ENCODE results near the gene IRX4.
"Not testable (repeated sequence)": the region's sequence is repeated elsewhere in the genome, so short reads cannot be mapped to it uniquely, and the experiment has no call there.

IRX4 gene

GRCh38 chr5:1856596-1857255, 26.0 kb downstream of the IRX4 start:
- DNase-seq (ENCODE audit: low spot score), result no peak

DNA sequence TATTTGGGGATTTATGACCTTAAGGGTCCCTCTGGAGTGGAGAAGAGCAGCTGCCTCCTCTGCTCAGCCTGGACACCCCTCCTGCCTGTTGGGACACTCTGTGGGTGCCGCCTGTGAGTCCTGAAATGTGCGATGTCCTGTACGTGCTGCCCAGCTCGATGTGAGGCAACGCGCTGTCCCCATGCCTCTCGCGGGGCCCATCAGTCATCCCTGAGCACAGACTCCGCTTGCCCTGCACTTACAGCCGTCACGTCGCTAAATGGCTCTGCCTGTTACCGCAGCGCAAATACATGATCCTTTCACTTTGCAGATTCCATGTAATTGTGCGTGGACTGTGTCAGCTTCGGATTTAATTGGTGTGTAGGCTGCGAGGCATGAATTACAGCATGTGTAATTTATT, 27.1 kb downstream of the IRX4 start:
- no peak for DNase-seq (ENCODE audit: low spot score)

DNA sequence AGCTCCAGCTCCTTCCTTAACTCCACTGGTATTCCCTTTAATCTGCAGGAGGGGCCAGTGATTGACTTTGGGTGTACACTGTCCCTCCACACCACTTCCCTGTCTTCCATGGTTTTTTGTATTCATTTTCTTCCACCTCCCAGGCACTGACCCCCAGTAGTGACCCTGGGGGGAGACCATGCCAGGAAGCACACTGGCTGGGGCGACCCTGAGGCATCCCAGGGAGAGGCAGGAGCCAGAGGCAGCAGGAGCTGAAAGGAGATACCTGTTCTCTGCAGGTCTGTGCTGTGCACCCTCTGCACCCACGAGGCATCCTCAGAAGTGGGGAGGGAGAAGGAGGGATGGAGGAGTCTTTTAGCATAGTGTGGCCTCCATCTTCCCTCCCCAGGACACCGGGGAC, 27.6 kb downstream of the IRX4 start:
- no peak for DNase-seq (ENCODE audit: low spot score)

DNA sequence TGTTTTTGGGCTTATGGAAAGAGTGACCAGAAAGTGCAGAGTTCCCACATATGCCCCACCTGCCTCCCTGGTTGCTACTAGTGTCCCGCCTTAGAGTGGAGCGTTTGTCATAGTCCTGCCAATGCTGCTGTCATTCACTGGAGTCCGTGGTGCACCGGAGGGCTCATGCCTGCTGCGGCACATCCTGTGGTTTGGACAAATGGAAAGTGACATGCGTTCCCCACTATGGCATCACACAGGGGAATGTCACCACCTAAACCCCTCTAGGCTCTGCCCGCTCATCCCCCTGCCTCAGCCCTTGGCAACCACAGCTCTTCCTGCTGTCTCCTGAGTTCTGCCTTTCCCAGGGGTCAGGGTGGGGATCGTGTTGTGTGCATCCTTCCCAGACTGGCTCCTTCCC, 29.2 kb downstream of the IRX4 start:
- no peak for DNase-seq (ENCODE audit: low spot score)

- DNase-seq (ENCODE audit: low spot score), result no peak
Measured at GRCh38 chr5:1852324-1852947, 30.3 kb downstream of the IRX4 start.

GRCh38 chr5:1851290-1851934, 31.3 kb downstream of the IRX4 start:
- DNase-seq (ENCODE audit: low spot score), result no peak

- no peak for DNase-seq (ENCODE audit: low spot score)
Measured at GRCh38 chr5:1850324-1851154, 32.2 kb downstream of the IRX4 start.

GRCh38 chr5:1847611-1848010, 35.1 kb downstream of the IRX4 start:
- no peak for DNase-seq (ENCODE audit: low spot score)

DNA sequence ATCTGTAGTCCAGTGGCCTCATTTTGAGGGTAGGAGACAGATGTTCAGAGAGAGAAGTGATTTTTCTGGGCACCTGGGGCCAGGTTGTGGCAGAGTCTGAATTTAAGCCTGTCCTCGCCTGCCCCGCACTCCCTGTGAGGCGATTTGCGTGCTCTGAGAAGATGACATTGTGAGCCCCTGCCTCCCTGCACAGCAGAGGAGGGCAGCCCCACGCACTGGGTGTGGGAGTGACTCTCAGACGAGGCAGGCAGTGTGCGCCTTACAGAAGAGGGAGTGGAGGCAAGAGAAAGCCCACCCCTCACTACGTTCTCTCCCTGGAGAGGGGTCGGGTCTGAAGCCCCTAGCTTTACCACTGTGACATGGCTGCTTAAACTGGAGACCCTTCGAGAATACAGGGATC, 35.7 kb downstream of the IRX4 start:
- DNase-seq (ENCODE audit: low spot score), result no peak

DNA sequence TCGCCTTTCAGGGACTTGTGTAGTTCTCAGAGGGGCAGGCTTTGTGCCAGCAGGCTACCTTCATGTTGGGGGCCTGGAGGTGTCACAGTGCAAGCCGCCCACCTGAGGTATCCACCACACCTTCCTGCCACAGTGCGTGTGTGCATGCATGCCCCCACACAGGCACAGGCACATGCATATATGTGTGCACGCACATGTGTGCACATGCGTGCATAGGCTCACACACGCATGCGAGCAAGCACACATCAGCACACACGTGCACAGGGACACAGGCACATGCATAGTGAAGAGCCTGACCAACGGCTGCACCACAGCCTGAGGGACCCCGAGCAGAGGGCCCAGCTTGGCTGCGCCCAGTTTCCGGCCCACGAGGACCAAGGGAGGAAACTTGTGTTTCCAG, 36.1 kb downstream of the IRX4 start:
- DNase-seq (ENCODE audit: low spot score), result no peak

DNA sequence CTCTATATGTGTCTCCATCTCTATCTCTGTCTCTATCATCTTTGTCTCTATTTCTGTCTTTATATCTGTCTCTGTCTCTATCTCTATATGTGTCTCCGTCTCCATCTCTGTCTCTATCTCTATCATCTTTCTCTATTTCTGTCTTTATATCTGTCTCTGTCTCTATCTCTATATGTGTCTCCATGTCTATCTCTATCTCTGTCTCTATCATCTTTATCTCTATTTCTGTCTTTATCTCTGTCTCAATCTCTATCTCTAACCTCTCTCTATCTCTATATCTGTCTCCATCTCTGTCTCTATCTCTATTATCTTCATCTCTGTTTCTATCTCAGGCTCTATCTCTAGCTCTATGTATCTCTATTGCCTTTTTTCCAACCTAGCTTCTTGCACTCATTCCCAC, 37.0 kb downstream of the IRX4 start:
- no peak for DNase-seq (ENCODE audit: low spot score)

DNA sequence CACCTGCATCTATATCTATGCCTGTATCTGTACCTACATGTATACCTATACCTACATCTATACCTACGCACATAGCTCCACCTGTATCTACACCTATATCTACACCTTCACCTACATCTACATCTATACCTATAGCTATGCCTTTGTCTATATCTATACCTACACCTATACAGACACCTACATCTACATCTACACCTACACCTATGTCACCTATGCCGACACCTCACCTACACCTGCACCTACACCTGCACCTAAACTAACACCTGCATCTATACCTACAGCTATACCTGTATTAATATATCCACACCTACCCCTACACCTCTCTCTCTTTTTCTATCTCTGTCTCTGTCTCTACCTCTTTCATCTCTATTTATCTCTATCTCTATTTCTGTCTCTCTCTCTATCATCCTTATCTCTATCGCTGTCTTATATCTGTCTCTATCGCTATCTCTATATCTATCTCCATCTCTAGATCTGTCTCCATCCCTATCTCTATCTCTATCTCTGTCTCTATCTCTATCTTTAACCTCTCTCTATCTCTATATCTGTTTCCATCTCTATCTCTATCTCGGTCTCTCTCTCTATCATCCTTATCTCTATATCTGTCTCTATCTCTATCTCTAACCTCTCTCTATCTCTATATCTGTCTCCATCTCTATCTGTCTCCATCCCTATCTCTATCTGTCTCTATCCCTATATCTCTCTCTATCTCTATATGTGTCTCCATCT, 37.9 kb downstream of the IRX4 start:
- no peak for DNase-seq (ENCODE audit: low spot score)

DNA sequence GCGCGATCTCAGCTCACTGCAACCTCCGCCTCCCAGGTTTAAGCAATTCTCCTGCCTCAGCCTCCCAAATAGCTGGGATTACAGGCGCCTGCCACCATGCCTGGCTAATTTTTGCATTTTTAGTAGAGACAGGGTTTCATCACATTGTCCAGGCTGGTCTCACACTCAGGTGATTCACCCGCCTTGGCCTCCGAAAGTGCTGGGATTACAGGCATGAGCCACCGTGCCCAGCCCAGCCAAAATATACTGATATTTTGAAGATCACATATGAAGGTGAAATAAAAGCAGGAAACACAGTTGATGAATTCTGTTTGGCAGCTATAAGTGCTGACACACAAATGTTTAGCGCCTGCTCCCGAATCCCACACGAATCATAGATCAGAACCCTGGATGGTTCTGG, 39.0 kb downstream of the IRX4 start:
- not testable (repeated sequence) for DNase-seq (ENCODE audit: low spot score)

GRCh38 chr5:1842004-1842819, 40.5 kb downstream of the IRX4 start:
- DNase-seq (ENCODE audit: low spot score), result no peak

DNA sequence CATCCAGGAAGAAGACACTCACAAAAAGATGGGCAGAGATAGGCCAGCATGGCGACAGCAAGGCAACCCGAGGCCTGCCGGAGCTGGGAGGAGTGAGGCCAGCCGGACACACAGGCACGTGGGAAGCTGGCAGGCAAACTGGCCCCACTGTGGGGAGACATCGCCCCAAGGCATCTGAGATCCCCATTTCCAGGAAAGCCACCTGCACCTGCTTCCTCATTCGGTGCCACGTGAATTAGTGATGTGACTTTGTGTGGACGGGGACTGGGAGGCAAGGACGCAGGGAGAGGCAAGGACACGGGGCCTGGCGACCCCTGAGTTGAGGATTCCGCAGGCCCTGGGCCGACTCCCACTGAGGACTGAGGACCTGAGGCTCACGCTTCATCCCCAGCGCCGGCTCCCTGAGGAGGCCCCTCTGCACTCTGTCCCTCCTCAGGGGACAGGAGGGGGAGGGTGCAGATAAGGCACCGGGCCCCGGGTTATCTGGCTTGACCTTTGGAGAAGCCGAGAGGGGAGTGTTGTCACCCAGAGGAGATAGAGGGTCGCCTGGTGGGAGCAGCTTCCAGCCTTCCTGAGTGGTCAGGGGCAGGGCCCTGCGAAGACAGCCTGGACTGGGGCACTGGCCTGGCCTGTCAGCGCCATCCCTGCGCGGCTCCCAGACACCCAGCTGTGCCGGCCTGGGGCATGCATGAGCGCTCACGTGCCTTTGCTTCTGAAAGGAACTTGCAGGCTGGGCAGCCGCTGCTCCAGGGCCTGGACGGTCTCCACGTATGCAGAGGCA, 41.8 kb downstream of the IRX4 start:
- no peak for DNase-seq (ENCODE audit: low spot score)

GRCh38 chr5:1840071-1840547, 42.6 kb downstream of the IRX4 start:
- DNase-seq (ENCODE audit: low spot score), result no peak

GRCh38 chr5:1838013-1838412, 44.7 kb downstream of the IRX4 start:
- no peak for DNase-seq (ENCODE audit: low spot score)

DNA sequence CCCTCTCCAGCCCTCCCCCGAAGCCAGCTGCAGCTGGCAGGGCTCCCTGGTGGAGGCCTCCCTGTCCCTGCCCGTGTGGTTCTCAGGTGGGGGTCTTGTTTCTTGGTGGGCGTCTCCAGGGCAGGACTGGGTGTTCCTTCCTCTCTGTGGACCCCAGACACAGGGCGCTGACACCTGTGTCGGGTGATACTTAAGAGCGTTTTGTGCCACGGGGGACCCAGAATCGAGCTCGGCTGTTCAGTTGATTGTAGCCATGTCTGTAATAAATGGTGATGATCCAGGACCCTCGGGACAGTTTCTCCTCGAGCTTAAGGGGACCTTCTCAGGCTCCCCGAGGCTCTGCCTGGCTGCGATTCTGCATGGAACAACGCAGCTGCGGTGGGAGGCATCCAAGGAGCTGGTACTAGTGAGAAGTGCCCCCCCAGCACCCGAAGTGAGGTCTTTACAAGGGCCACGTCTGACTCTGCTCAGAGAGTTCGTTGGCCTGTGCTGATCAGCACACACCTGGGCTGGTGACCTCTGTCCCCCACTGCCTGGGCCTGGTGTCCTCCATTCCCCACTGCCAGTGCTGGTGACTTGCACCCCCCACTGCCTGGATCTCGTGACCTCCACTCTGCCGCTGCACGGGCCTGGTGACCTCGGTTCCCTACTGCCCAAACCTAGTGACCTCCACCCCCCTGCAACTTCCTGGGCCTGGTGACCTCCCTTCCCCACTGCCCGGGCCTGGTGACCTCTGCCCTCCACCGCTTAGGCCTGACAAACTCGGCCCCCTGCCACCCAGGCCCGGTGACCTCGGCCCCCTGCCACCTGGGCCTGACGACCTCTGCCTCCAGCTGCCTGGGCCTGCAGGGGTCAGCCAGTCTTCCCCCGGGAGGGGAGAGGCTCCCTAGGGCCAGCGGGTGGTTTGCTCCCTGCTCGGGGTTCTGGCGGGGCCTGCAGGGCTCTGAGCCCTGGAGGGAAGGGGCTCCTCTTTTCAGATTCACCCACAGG, 45.5 kb downstream of the IRX4 start:
- no peak for DNase-seq (ENCODE audit: low spot score)

Data from germinal center (tissue), 1 donor.